ENCODE measurements around the gene NDUFB6. TPM values are rescaled to one million over a fixed set of nuclear protein-coding genes. Genes with fewer than 3 reads are reported as not detected.

The NDUFB6 gene
- total and polyA plus RNA-seq, 10 of the 15 experiments (the other 5 are each of a cell fraction or from before 2014, with no cell fraction given): 26.3 to 269 (median 61.4) TPM

GRCh38 chr9:32572900-32573523 is at the start of gene NDUFB6 (continued):
- TF ChIP-seq ZNF592 (IDR thresholded peaks at IDR 0.05) (no peak), NFYA (IDR thresholded peaks at IDR 0.05; ENCODE audit: borderline replicate concordance, low read depth, low read length) (no peak), NR2C2 (IDR thresholded peaks at IDR 0.05; ENCODE audit: borderline replicate concordance, control insufficient read depth, insufficient read length, low read depth) (no peak), EED (IDR thresholded peaks at IDR 0.05; ENCODE audit: low read depth) (no peak)

- H3K36me3 ChIP-seq (ENCODE audit: control insufficient read depth in 2 of 2, insufficient read depth in 2 of 2, low read length in 1 of 2): no peaks in the 10 kb centered on the region
- 27% methylated on average over 5 of the region's 5 CpGs for WGBS (ENCODE audit: insufficient coverage, insufficient replicate concordance, low lambda C conversion rate, missing lambda C conversion rate)
- no peak overlapping the region for H3K9ac ChIP-seq (ENCODE audit: control insufficient read depth, insufficient read depth, low read length)
- RAD21 ChIA-PET (ENCODE audit: unreplicated experiment): no interaction called here
- H4K20me1 ChIP-seq (ENCODE audit: control insufficient read depth, insufficient read depth): no peaks in the 10 kb centered on the region
- CTCF ChIA-PET: interaction anchor here (1.3 to 1.8 kb wide), 2 partner anchors 37 to 39 kb away, joined by 5 read pairs; no protein-coding TSS in a partner anchor
- H3K27me3 ChIP-seq (replicated peaks in 1 of 2; ENCODE audit: control insufficient read depth in 2 of 2, insufficient read depth in 2 of 2, low read length in 1 of 2): no peaks in the 10 kb centered on the region; a peak in 1 of 4 replicates
- no peak overlapping the region for H3K4me3 ChIP-seq
- SMC1A ChIA-PET (ENCODE audit: uncharacterized antibody, unreplicated experiment): no interaction called here
- no peaks in the 10 kb centered on the region for H3K4me1 ChIP-seq (ENCODE audit: control insufficient read depth, insufficient read depth, low read length)
- intact Hi-C loops (cut with micrococcal nuclease; ENCODE audit: unreplicated experiment) (no loop called here), in situ Hi-C loops (cut with MboI) (no loop called here)
- no TSS peak for BruUV-seq (replicated peaks)
- no peak overlapping the region for H3K4me2 ChIP-seq (ENCODE audit: control insufficient read depth, insufficient read depth)
- H3K9me3 ChIP-seq (replicated peaks; ENCODE audit: control insufficient read depth, insufficient read depth, low read length): no peaks in the 10 kb centered on the region
- no peak overlapping the region for H2AFZ ChIP-seq (ENCODE audit: control insufficient read depth, low read depth, low read length)
- no peak for ATAC-seq
- no peak overlapping the region for H3K27ac ChIP-seq (ENCODE audit: control insufficient read depth, insufficient read depth)
- DNase-seq (ENCODE audit: low read depth, low spot score): no peak
- H3K79me2 ChIP-seq (ENCODE audit: control insufficient read depth, insufficient read depth, low read length): no peaks in the 10 kb centered on the region
- FAIRE-seq: no peak
- POLR2A ChIA-PET: interaction anchor here (0.5 to 0.6 kb wide), 2 partner anchors 77 to 353 kb away, joined by 3 to 4 read pairs; no protein-coding TSS in a partner anchor
- TF ChIP-seq MAX (IDR thresholded peaks at IDR 0.05; ENCODE audit: low read depth, low read length) (no peak), TCF7 (IDR thresholded peaks at IDR 0.05; ENCODE audit: borderline replicate concordance) (no peak), SMAD5 (IDR thresholded peaks at IDR 0.05; ENCODE audit: low read depth) (no peak), MTA2 (IDR thresholded peaks at IDR 0.05; ENCODE audit: low read depth) (no peak), SMC3 (IDR thresholded peaks at IDR 0.05; ENCODE audit: borderline replicate concordance, low read length) (no peak), JUNB (IDR thresholded peaks at IDR 0.05) (no peak), SREBF2 (IDR thresholded peaks at IDR 0.05; ENCODE audit: low read length) (no peak), MTA3 (IDR thresholded peaks at IDR 0.05; ENCODE audit: borderline replicate concordance, low read length) (no peak), PKNOX1 (IDR thresholded peaks at IDR 0.05) (no peak), SUZ12 (IDR thresholded peaks at IDR 0.05; ENCODE audit: unreplicated experiment) (no peak), IKZF1 (conservative IDR thresholded peaks at IDR 0.05) (no peak), SIX5 (IDR thresholded peaks at IDR 0.05; ENCODE audit: low read depth, low read length, severe bottlenecking) (no peak)
Measured at GRCh38 chr9:32618261-32618660, 45.3 kb upstream of the NDUFB6 start.

All from GM12878 (cell line).